Measurements from ENCODE around the gene ABCB6.

The ABCB6 gene

DNA sequence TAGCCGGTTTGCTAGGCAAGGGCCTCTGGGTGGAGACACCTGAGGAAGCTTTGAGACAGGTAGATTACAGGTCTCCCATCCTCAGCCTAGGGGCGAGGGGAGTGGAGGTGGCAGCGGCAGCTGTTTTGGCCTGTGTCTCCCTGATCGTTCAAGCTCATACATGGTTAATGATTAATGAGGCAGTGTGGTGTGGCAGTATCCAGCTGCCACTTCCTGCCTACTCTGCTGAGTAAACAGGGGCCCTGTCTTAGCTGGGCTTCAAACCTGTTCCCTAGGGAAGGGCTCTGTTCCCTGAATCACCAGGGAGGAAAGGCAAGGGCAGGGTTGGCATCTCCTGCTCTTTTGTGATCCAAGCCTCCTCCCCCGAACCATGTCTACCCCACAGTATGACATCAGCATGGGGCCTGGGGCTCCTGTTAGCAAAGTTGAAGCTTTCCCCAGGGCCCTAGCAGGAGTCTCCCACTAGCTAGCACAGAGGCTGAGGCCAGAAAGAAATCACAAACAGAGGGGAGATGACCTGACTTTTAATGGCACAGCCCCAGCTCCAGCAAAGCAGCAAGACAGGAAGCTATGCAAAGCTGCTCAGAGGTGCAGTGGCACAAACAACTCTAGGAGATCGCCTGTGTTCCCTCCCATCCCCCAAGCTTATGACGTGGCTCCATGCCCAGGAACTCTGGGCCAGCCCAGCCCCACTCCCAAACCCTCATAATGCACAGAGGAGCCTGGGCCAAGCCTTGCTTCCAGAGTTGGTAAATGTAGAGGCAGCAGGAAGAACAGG is 30.6 kb upstream of the ABCB6 start:
- H3K9me2 ChIP-seq (replicated peaks; ENCODE audit: insufficient read depth, low read length), result no peaks in the 10 kb centered on the region
- no peaks in the 10 kb centered on the region for H4K20me1 ChIP-seq (ENCODE audit: low read depth, low read length)
- peak overlapping the region; percentile 39 for H3K4me2 ChIP-seq (ENCODE audit: low read depth, low read length, poor library complexity, severe bottlenecking)
- H3K27ac ChIP-seq (ENCODE audit: low read depth, low read length), result peak overlapping the region; percentile 66
- peaks cover 4% of the 10 kb centered on the region for H3F3A ChIP-seq (ENCODE audit: insufficient read depth)
- H3K27me3 ChIP-seq (ENCODE audit: low read length), result no peaks in the 10 kb centered on the region
- H3K9me3 ChIP-seq (ENCODE audit: insufficient read depth, low read length), result no peaks in the 10 kb centered on the region
- H3K4me3 ChIP-seq (ENCODE audit: insufficient read depth, low read length, poor library complexity, severe bottlenecking), result no peak overlapping the region
- H3K36me3 ChIP-seq (ENCODE audit: low read length), result no peaks in the 10 kb centered on the region
- H3K9ac ChIP-seq (ENCODE audit: low read length), result peak overlapping the region; percentile 29; the same call in 1 of the 2 replicates
- H2AFZ ChIP-seq (ENCODE audit: low read depth, low read length, severe bottlenecking), result no peak overlapping the region
- peaks cover 20% of the 10 kb centered on the region; the same call in 1 of the 2 replicates for H3K79me2 ChIP-seq (ENCODE audit: insufficient read depth, low read length)
- TF ChIP-seq EZH2phosphoT487 (conservative IDR thresholded peaks at IDR 0.05; ENCODE audit: low read length) (no peak), CTCF (IDR thresholded peaks at IDR 0.05; ENCODE audit: insufficient read depth, low read length, poor library complexity, severe bottlenecking) (no peak)

GRCh38 chr2:219248845-219249202 is 30.1 kb upstream of the ABCB6 start:
- TF ChIP-seq EZH2phosphoT487 (conservative IDR thresholded peaks at IDR 0.05; ENCODE audit: low read length) (no peak), CTCF (IDR thresholded peaks at IDR 0.05; ENCODE audit: insufficient read depth, low read length, poor library complexity, severe bottlenecking) (no peak)
- no peaks in the 10 kb centered on the region for H4K20me1 ChIP-seq (ENCODE audit: low read depth, low read length)
- H3K27me3 ChIP-seq (ENCODE audit: low read length), result no peaks in the 10 kb centered on the region
- H3K9me3 ChIP-seq (ENCODE audit: insufficient read depth, low read length), result no peaks in the 10 kb centered on the region
- no peak overlapping the region for H3K4me3 ChIP-seq (ENCODE audit: insufficient read depth, low read length, poor library complexity, severe bottlenecking)
- no peaks in the 10 kb centered on the region for H3K36me3 ChIP-seq (ENCODE audit: low read length)
- peak overlapping the region; percentile 66 for H3K27ac ChIP-seq (ENCODE audit: low read depth, low read length)
- H3K79me2 ChIP-seq (ENCODE audit: insufficient read depth, low read length), result peaks cover 20% of the 10 kb centered on the region; the same call in 1 of the 2 replicates
- H3K4me2 ChIP-seq (ENCODE audit: low read depth, low read length, poor library complexity, severe bottlenecking), result peak overlapping the region; percentile 39
- no peak overlapping the region for H2AFZ ChIP-seq (ENCODE audit: low read depth, low read length, severe bottlenecking)
- H3F3A ChIP-seq (ENCODE audit: insufficient read depth), result peaks cover 3% of the 10 kb centered on the region; the same call in 1 of the 2 replicates
- H3K9me2 ChIP-seq (replicated peaks; ENCODE audit: insufficient read depth, low read length), result no peaks in the 10 kb centered on the region
- H3K9ac ChIP-seq (ENCODE audit: low read length), result peak overlapping the region; percentile 29; the same call in 1 of the 2 replicates

- Histone ChIP-seq H3K4me2 (ENCODE audit: low read depth, low read length, poor library complexity, severe bottlenecking) (no peak overlapping the region), H3K9me3 (ENCODE audit: insufficient read depth, low read length) (no peaks in the 10 kb centered on the region), H4K20me1 (ENCODE audit: low read depth, low read length) (no peaks in the 10 kb centered on the region), H3K27ac (ENCODE audit: low read depth, low read length) (peak overlapping the region; percentile 32; the same call in 1 of the 2 replicates), H2AFZ (ENCODE audit: low read depth, low read length, severe bottlenecking) (no peak overlapping the region), H3K4me3 (ENCODE audit: insufficient read depth, low read length, poor library complexity, severe bottlenecking) (no peak overlapping the region), H3K27me3 (ENCODE audit: low read length) (no peaks in the 10 kb centered on the region), H3K9ac (ENCODE audit: low read length) (no peak overlapping the region), H3K36me3 (ENCODE audit: low read length) (no peaks in the 10 kb centered on the region), H3K79me2 (ENCODE audit: insufficient read depth, low read length) (peaks cover 15% of the 10 kb centered on the region; the same call in 1 of the 2 replicates), H3K9me2 (replicated peaks; ENCODE audit: insufficient read depth, low read length) (no peaks in the 10 kb centered on the region), H3F3A (ENCODE audit: insufficient read depth) (peaks cover 3% of the 10 kb centered on the region; the same call in 1 of the 2 replicates)
- TF ChIP-seq EZH2phosphoT487 (conservative IDR thresholded peaks at IDR 0.05; ENCODE audit: low read length) (no peak), CTCF (IDR thresholded peaks at IDR 0.05; ENCODE audit: insufficient read depth, low read length, poor library complexity, severe bottlenecking) (no peak)
These were observed 29.2 kb upstream of the ABCB6 start for GRCh38 chr2:219247678-219248642.
